Measurements from ENCODE around the gene COA7. TPM values are rescaled to one million over a fixed set of nuclear protein-coding genes. Genes with fewer than 3 reads are reported as not detected.

Gene COA7
- total RNA-seq = 10 to 100 TPM; 18.6 to 22.0 (median 20.3) TPM
- long read RNA-seq, donor 1, full-length matches to known transcripts = 8 of 10 reads
- long read RNA-seq, donor 1, partial matches to known transcripts = 0 of 10 reads
- long read RNA-seq, donor 1, other reads (novel, unspliced or antisense) = 2 of 10 reads
- long read RNA-seq, donor 2, full-length matches to known transcripts = 26 of 28 reads
- long read RNA-seq, donor 2, partial matches to known transcripts = 1 of 28 reads
- long read RNA-seq, donor 2, other reads (novel, unspliced or antisense) = 1 of 28 reads

DNA sequence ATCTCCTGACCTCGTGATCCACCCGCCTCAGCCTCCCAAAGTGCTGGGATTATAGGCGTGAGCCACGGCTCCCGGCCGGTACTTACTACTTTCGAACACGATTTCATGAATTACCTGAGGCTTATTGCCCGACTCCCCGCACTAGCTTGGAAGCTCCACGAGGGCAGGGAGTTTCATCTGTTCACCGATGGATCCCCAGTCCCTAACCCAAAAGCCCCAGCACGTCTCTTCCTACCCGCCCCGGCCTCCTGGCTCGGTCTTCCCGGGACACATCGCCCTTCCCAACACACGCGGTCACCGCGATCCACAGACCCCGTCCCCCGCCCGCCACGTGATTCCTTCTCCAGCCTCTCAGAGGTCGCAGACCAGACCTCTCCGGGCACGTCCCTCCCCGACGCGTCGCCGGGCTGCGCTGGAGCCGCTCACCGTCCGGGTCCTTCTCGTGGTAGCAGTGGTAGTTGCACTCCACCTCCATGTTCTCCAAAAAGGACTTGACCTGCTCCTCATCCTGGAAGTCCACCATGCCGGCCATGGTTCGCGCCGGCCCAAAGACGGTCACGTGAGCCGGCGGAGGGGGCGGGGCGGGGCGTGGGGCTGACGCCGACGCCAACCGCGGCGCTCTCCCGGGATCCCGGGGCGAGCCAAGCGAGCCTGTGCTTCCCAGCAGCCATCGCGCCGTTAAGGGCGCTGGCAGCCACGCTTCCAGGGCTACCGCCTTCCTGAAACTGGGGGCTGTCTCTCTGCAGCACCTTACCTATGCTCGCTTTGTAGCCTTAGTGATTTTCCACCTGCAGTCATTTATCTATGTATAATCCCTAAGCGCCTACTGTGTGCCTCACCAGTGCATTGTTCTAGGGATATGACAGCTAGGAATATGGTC, at the start of gene COA7:
TSS of gene COA7 (minus strand) at position 553 of the 880 bp plus-strand sequence. CDS start at position 532, 21 bp downstream.
- Histone ChIP-seq H3K4me3 (peak within 1 kb of the TSS; percentile 50), H3K4me1 (ENCODE audit: low read depth) (peaks cover 13% of the 10 kb centered on the region), H3K36me3 (ENCODE audit: low read depth) (no peaks in the 10 kb centered on the region), H3K9me3 (no peaks in the 10 kb centered on the region)
- peak; percentile 83 for ATAC-seq
- TF ChIP-seq, protein P1, sequence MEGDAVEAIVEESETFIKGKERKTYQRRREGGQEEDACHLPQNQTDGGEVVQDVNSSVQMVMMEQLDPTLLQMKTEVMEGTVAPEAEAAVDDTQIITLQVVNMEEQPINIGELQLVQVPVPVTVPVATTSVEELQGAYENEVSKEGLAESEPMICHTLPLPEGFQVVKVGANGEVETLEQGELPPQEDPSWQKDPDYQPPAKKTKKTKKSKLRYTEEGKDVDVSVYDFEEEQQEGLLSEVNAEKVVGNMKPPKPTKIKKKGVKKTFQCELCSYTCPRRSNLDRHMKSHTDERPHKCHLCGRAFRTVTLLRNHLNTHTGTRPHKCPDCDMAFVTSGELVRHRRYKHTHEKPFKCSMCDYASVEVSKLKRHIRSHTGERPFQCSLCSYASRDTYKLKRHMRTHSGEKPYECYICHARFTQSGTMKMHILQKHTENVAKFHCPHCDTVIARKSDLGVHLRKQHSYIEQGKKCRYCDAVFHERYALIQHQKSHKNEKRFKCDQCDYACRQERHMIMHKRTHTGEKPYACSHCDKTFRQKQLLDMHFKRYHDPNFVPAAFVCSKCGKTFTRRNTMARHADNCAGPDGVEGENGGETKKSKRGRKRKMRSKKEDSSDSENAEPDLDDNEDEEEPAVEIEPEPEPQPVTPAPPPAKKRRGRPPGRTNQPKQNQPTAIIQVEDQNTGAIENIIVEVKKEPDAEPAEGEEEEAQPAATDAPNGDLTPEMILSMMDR (IDR thresholded peaks at IDR 0.05) = no peak
- DNase-seq = peak; percentile 91 to 94 (median 93)
- intact Hi-C loops (cut with DNase I, micrococcal nuclease) = no loop called here

DNA sequence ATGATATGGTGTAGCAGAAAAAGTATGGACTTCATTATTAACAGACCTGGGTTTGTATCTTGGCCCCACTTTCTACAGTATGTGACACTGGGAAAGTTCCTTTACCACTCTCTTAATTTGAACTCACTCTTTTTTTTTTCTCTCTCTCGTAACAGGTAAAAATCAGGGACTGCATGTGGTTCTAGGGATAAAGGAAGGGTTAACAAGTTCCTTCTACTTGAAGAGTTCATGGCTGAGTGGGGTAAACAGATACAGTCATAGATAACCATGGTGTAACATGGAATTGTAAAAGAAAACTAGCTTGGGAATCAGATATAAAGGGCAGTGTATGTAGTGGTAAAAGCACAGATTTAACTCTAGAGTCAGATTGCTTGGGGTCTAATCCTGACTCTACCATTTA, 49.3 kb upstream of the COA7 start:
- ATAC-seq (no peak), DNase-seq (no peak)
- intact Hi-C loops (cut with DNase I, micrococcal nuclease) = no loop called here
- Histone ChIP-seq H3K4me1 (ENCODE audit: low read depth) (no peaks in the 10 kb centered on the region), H3K36me3 (ENCODE audit: low read depth) (no peaks in the 10 kb centered on the region), H3K9me3 (no peaks in the 10 kb centered on the region), H3K4me3 (no peak overlapping the region)
- TF ChIP-seq, protein P1 (IDR thresholded peaks at IDR 0.05) = no peak

DNA sequence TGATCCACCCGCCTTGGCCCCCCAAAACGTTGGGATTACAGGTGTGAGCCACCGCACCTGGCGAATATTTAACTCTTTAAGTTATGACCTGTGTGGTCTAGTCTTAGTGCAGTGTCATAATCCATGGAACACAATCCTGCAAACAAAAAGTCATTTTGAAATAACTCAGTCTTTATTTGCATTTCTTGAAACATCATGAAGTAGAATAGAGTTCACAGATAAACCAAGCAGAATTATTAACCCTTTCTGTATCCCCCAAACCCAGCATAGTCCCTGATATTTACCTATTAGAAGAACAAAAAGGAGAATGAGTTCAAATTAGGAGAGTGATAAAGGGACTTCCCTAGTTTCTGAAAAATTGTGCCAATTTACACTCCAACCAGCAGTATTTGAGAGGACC, 48.0 kb upstream of the COA7 start:
- no peak overlapping the region for H3K4me3 ChIP-seq
- H3K4me1 ChIP-seq (ENCODE audit: low read depth) = no peaks in the 10 kb centered on the region
- TF ChIP-seq, protein P1 (IDR thresholded peaks at IDR 0.05) = no peak
- ATAC-seq = no peak
- no peaks in the 10 kb centered on the region for H3K9me3 ChIP-seq
- intact Hi-C loops (cut with DNase I, micrococcal nuclease) = no loop called here
- DNase-seq = no peak
- H3K36me3 ChIP-seq (ENCODE audit: low read depth) = no peaks in the 10 kb centered on the region

DNA sequence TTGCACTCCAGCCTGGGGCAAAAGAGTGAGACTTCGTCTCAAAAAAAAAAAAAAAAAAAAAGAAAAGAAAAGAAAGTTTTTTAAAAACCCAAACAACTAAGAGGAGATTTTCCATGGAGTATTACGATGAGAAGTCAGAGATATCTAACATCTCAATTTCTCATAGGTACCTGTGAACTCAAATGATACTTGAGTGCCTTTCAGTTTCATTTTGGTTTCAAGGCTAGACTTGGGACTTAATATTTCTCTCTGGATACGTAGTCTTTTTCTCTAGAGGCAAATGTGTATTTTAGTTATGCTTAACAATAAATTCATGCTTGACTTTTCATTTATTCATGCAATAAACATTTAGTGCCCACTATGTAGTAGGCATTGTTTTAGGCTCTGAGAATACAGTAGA, 43.1 kb upstream of the COA7 start:
- peaks cover 6% of the 10 kb centered on the region for H3K4me1 ChIP-seq (ENCODE audit: low read depth)
- no peak for ATAC-seq

DNA sequence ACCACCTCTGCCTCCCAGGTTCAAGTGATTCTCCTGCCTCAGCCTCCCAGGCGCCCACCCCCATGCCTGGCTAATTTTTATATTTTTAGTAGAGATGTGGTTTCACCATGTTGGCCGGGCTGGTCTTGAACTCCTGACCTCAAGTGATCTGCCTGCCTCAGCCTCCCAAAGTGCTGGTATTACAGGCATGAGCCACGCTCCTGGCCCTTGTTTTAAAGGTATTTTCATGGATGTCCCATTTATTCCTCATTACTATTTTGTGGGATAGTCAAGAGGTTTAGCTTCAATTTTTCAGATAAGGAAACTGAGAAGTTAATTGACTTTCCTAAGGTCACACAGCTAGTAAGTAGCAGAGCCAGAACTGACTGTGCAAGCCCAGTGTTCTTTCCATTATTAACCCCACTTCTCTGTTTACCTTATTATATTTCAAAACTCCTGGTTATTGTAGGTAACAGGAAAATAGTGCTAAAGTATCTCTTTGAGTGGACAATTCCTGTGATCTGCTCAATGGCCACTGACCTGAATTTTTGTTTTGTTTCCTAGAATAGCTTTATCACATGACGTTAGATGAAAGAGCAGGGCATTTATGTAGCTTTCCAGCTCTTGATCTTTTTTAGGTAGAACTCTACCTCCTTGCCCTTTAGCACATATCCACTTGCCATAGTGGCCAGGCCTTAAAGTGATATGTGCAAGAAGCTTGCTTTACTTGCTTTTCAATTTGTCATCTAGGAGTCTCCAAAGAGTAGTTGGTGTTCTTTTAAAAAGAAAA, 41.7 kb upstream of the COA7 start:
- no peak for DNase-seq
- H3K36me3 ChIP-seq (ENCODE audit: low read depth) = no peaks in the 10 kb centered on the region
- intact Hi-C loops (cut with DNase I, micrococcal nuclease) = no loop called here
- no peaks in the 10 kb centered on the region for H3K9me3 ChIP-seq
- no peak for ATAC-seq
- TF ChIP-seq, protein P1 (IDR thresholded peaks at IDR 0.05) = no peak
- peaks cover 6% of the 10 kb centered on the region for H3K4me1 ChIP-seq (ENCODE audit: low read depth)
- no peak overlapping the region for H3K4me3 ChIP-seq

More for the DNA sequence above, 43.1 kb upstream of the COA7 start:
- no peaks in the 10 kb centered on the region for H3K36me3 ChIP-seq (ENCODE audit: low read depth)
- TF ChIP-seq, protein P1 (IDR thresholded peaks at IDR 0.05) = no peak
- DNase-seq = no peak
- no peaks in the 10 kb centered on the region for H3K9me3 ChIP-seq
- no peak overlapping the region for H3K4me3 ChIP-seq
- intact Hi-C loops (cut with DNase I, micrococcal nuclease) = no loop called here

Measured in mucosa of descending colon (tissue), 3 donors.